Measurements from ENCODE around the gene ZNF45.

DNA sequence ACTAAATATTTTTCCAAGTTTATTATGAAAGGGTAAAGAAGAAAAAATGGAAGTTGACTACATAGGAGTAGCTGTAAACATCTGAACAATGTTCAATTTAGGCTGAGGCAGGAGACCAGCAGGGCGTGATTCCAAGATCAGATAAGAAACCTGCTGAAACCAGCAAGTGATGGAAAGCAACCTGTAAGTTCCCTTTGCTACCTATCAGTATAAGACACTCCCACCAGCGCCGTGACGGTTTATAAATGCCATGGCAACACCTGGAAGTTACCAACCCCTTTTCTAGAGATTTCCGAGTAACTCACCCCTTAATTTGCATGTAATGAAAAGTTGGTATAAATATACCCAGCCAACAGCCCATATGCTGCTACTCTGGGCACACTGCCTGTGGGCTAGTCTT, 1.1 kb upstream of the ZNF45 start:
- TF ChIP-seq CTCF (conservative IDR thresholded peaks at IDR 0.05) (no peak), ZFX (IDR thresholded peaks at IDR 0.05) (no peak)

All from C4-2B (cell line).